HAP-1 (cell line): Measurements from ENCODE around the gene PLEKHO2.

Source experiments
- DNase-seq, 2 experiments: peaks; one replicate each; pipeline ENCODE4 v3.0.0-alpha.2; 2016 to 2020; ENCODE audit warnings: low spot score in 2 of 2
- H3K27me3 ChIP-seq: fragments of 250-450 bp; sonication (Bioruptor Pico); 2 replicates; pipeline ENCODE4 v1.5.1; 2020; ENCODE audit warnings: low read depth, mild to moderate bottlenecking, moderate library complexity
- H3K36me3 ChIP-seq: fragments of 250-450 bp; sonication (Bioruptor Pico); replicated peaks from 2 replicates; pipeline ENCODE4 v1.5.1; 2020; ENCODE audit warnings: mild to moderate bottlenecking
- H3K4me1 ChIP-seq: fragments of 250-450 bp; sonication (Bioruptor Pico); 2 replicates; pipeline ENCODE4 v1.5.1; 2020; ENCODE audit warnings: mild to moderate bottlenecking
- H3K4me3 ChIP-seq: fragments of 250-450 bp; sonication (Bioruptor Pico); 2 replicates; pipeline ENCODE4 v1.5.1; 2020; ENCODE audit warnings: mild to moderate bottlenecking, moderate library complexity
- H3K9me3 ChIP-seq: fragments of 250-450 bp; sonication (Bioruptor Pico); 2 replicates; pipeline ENCODE4 v1.5.1; 2020; ENCODE audit warnings: mild to moderate bottlenecking, moderate library complexity
- in situ Hi-C: fragments of 300-500 bp; cut with MboI; formaldehyde crosslinking; loops from 3 replicates; pipeline ENCODE4 v1.14.3; 2020; ENCODE audit warnings: low sequenced_read_pairs, inconsistent platforms, mixed read lengths

The PLEKHO2 gene

GRCh38 chr15:64915518-64916227, 74.0 kb downstream of the PLEKHO2 start:
- in situ Hi-C loops: no loop called here
- H3K4me3 ChIP-seq: no peak overlapping the region
- DNase-seq: peak; percentile 66 to 69
- no peaks in the 10 kb centered on the region for H3K36me3 ChIP-seq
- no peaks in the 10 kb centered on the region for H3K27me3 ChIP-seq
- no peaks in the 10 kb centered on the region for H3K9me3 ChIP-seq
- H3K4me1 ChIP-seq: peaks cover 12% of the 10 kb centered on the region

GRCh38 chr15:64916365-64916764, 74.7 kb downstream of the PLEKHO2 start:
- in situ Hi-C loops: no loop called here
- Histone ChIP-seq H3K9me3 (no peaks in the 10 kb centered on the region), H3K36me3 (no peaks in the 10 kb centered on the region), H3K4me1 (peaks cover 12% of the 10 kb centered on the region), H3K27me3 (no peaks in the 10 kb centered on the region), H3K4me3 (no peak overlapping the region)
- no peak for DNase-seq

- no peaks in the 10 kb centered on the region for H3K36me3 ChIP-seq
- no peak for DNase-seq
- H3K27me3 ChIP-seq: no peaks in the 10 kb centered on the region
- no peak overlapping the region for H3K4me3 ChIP-seq
- peaks cover 12% of the 10 kb centered on the region for H3K4me1 ChIP-seq
- no peaks in the 10 kb centered on the region for H3K9me3 ChIP-seq
- in situ Hi-C loops: no loop called here
Measured at GRCh38 chr15:64917211-64917610, 75.5 kb downstream of the PLEKHO2 start.
